Heart left ventricle (tissue), 16 donors: ENCODE measurements around the gene LTF. TPM values are rescaled to one million over a fixed set of nuclear protein-coding genes. Genes with fewer than 3 reads are reported as not detected.

ENCODE experiments used
- ATAC-seq, 4 donors: fragments of 200-7000 bp; cut with Tn5 transposase; one replicate each; pipeline ENCODE4 v1.9.1; 2020 to 2022; ENCODE audit warnings: moderate library complexity in 4 of 4, mild to moderate bottlenecking in 3 of 4, moderate number of reproducible peaks in 1 of 4
- DNase-seq, 5 donors: peaks; one replicate each; pipeline ENCODE4 v3.0.0-alpha.2; 2020
- H3K27ac ChIP-seq, 12 donors: fragments of 200-600 bp; sonication (generic) in 4 of 12; one replicate each; pipeline versions ENCODE4 v1.5.0 to v1.8.0; 2016 to 2022; ENCODE audit warnings: mild to moderate bottlenecking in 2 of 12
- H3K27me3 ChIP-seq, 9 donors: fragments of 200-600 bp; sonication (generic) in 2 of 9; one replicate each; pipeline versions ENCODE4 v1.5.1 to v1.8.0; 2016 to 2022; ENCODE audit warnings: mild to moderate bottlenecking in 3 of 9
- H3K36me3 ChIP-seq, 9 donors: fragments of 200-600 bp; sonication (generic) in 2 of 9; one replicate each; pipeline versions ENCODE4 v1.5.0 to v1.8.0; 2018 to 2022; ENCODE audit warnings: mild to moderate bottlenecking in 2 of 9
- H3K4me1 ChIP-seq, 12 donors: fragments of 200-600 bp; sonication (generic) in 4 of 12; one replicate each; pipeline versions ENCODE4 v1.5.0 to v1.8.0; 2016 to 2022; ENCODE audit warnings: mild to moderate bottlenecking in 3 of 12
- H3K4me3 ChIP-seq, 12 donors: fragments of 200-600 bp; sonication (generic) in 4 of 12; one replicate each; pipeline versions ENCODE4 v1.5.0 to v1.8.0; 2017 to 2022; ENCODE audit warnings: mild to moderate bottlenecking in 9 of 12, moderate library complexity in 4 of 12
- H3K9me3 ChIP-seq, 12 donors: fragments of 200-600 bp; sonication (generic) in 4 of 12; one replicate each; pipeline versions ENCODE4 v1.5.0 to v1.8.0; 2016 to 2022; ENCODE audit warnings: mild to moderate bottlenecking in 1 of 12
- POLR2A ChIP-seq, 2 donors: fragments of 450-650 bp; IDR thresholded peaks; one replicate each; pipeline ENCODE4 v1.6.1; 2017; ENCODE audit warnings: antibody characterized with exemption in 2 of 2, mild to moderate bottlenecking in 2 of 2, moderate library complexity in 2 of 2
- WGBS, 4 donors: extraction: QIAGEN DNeasy Blood & Tissue Kit in 2 of 4; methylation state at CpG; one replicate each; pipeline versions ENCODE4 v1.1.5 to v1.1.7; 2013 to 2018; 5-methylcytosine and 5-hydroxymethylcytosine counted together
- intact Hi-C, 10 donors: fragments of 100-400 bp; cut with DNase I; formaldehyde crosslinking; loops; one replicate each; pipeline versions ENCODE4 v1.11.1 to v1.14.2; 2022
- polyA plus RNA-seq, 2 donors: library from polyadenylated mRNA; stranded (reverse); fragments of 200-250 nt; gene quantifications; one replicate each; pipeline ENCODE4 v1.2.3, GENCODE V29; 2013
- total RNA-seq, 9 donors: library from RNA; depleted of rRNA in 2 of 9; stranded (reverse); fragments of >200 nt in 2 of 9; fragmentation: NEBNext Ultra II Directional in 3 of 9; extraction: Animal tissue kit (Norgen Biotek cat#: 25700) in 3 of 9; gene quantifications; one replicate each; pipeline versions ENCODE4 v1.1.0 to v1.2.4, GENCODE V29; 2016 to 2023
- TF ChIP-seq, protein P1 (sequence below), 12 donors: fragments of 200-600 bp; sonication (generic) in 4 of 12; IDR thresholded peaks; one replicate each; pipeline versions ENCODE4 v1.5.0 to v1.8.0; 2018 to 2022; ENCODE audit warnings: antibody characterized with exemption in 12 of 12, mild to moderate bottlenecking in 5 of 12
- donor health status: ischemic (EF 13 %, LVEDD 7.1; RV severe dilation, severe dysfunction).
- donor health status: healthy with polysubstance abuse.
- donor health status: DM: no; HTN: yes; CAD: no.
- donor health status: DM: no; HTN: no; CAD: no.
- donor health status: ischemic (EF 25% LVEDD 6.9; RV normal size, moderate dysfunction).
- donor health status: ischemic (EF 25% LVEDD 5.7; RV mildly dilated, moderate dysfunction).
- donor health status: healthy.
- donor health status: DM: yes; HTN: yes; CAD: no.
- donor health status: ischemic (EF 35%, LVEDD 5.7; RV mildly dilated, moderate dysfunction).
- donor health status: nonischemic (EF 11% LVEDD 7.7; RV severe dilation, severe dysfunction).
- donor health status: DM: yes; HTN: yes; CAD: no.
- donor health status: PGD.
- donor health status: ischemic (EF 29% LVEDD 5.4; RV normal size, mild dysfunction).
- donor health status: nonischemic (EF 23%, LVEDD 6.1; RV moderate dilation, normal function).

Gene LTF
- total and polyA plus RNA-seq, 11 donors, result 1.6 to 10.6 (median 3.0) TPM

DNA sequence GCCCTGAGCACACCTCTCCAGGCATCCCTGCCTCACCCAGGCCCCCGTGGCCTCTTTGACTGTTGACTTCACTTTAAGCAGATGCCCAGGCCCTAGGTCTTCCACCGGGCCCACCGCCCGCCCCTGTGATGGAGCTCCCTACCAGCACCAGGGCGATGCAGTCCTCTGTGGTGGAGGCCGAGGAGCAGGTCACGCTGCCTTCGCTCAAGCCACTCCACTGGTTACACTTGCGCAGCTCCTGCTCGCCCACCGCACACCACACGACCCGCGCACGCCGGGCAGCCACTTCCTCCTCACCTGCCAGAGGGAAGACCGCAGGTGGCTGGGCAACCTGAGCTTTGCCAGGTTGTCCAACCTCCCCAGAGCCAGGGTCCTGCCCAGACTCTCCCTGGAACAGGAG, 16.0 kb downstream of the LTF start:
- Histone ChIP-seq H3K4me3 (no peak overlapping the region), H3K36me3 (peaks cover 0 to 4% (median 0%) of the 10 kb centered on the region in 9 donors), H3K27me3 (no peaks in the 10 kb centered on the region), H3K27ac (no peak overlapping the region), H3K9me3 (no peaks in the 10 kb centered on the region), H3K4me1 (peaks cover 0 to 9% (median 0%) of the 10 kb centered on the region in 12 donors)
- intact Hi-C loops, result loop anchor here in 2 of 10 donors (10.0 kb wide), 2 partner anchors 74 to 364 kb away; partner anchors contain the start of gene CCR5 (in 1 of the 2)
- TF ChIP-seq, protein P1, sequence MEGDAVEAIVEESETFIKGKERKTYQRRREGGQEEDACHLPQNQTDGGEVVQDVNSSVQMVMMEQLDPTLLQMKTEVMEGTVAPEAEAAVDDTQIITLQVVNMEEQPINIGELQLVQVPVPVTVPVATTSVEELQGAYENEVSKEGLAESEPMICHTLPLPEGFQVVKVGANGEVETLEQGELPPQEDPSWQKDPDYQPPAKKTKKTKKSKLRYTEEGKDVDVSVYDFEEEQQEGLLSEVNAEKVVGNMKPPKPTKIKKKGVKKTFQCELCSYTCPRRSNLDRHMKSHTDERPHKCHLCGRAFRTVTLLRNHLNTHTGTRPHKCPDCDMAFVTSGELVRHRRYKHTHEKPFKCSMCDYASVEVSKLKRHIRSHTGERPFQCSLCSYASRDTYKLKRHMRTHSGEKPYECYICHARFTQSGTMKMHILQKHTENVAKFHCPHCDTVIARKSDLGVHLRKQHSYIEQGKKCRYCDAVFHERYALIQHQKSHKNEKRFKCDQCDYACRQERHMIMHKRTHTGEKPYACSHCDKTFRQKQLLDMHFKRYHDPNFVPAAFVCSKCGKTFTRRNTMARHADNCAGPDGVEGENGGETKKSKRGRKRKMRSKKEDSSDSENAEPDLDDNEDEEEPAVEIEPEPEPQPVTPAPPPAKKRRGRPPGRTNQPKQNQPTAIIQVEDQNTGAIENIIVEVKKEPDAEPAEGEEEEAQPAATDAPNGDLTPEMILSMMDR (IDR thresholded peaks at IDR 0.05), result no peak
- TF ChIP-seq POLR2A (IDR thresholded peaks at IDR 0.05), result no peak
- 92 to 96% (median 94%) methylated on average over 17 of the region's 17 CpGs for WGBS, 4 donors
- DNase-seq (no peak), ATAC-seq (peak in 1 of 4 donors; percentile 27)

DNA sequence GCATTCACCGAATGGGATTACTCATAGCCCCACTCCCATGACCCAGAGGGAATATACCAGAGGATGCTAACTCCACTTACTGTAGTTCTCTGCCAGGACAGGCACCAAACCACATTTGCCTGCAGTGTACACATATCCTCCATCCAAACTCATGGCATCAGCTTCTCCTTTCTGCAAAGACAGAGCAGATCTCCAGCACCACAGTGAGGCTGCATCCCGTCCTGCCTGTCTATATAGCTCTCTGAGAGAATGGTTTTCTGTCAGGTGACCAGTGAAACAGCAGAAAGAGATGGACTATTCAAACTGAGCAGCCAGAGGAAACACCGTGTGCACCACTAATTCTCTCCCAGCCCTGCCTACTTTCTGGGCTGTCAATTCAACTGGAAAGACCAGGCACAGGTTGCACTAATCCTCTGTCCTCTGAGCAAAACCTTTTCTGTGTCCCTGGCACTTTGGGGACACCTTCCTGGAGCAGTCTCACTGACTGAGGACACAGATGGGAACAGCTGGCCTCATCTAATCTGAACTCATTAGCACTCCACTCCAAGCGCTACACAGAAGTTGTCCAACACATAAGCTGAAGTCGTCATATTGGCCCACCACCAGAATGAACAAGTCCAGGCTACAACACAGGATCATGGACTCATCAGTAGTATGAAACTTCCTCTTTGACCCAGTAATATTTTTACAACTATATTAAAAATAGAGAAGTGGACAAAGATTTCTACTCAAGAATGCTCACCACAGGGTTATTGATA, 17.3 kb downstream of the LTF start:
- Histone ChIP-seq H3K27me3 (no peaks in the 10 kb centered on the region), H3K36me3 (peaks cover 0 to 4% (median 0%) of the 10 kb centered on the region in 9 donors), H3K27ac (no peak overlapping the region), H3K4me1 (peaks cover 0 to 9% (median 0%) of the 10 kb centered on the region in 12 donors), H3K9me3 (no peaks in the 10 kb centered on the region), H3K4me3 (no peak overlapping the region)
- no peak for TF ChIP-seq POLR2A (IDR thresholded peaks at IDR 0.05)
- TF ChIP-seq, protein P1 (IDR thresholded peaks at IDR 0.05), result no peak
- DNase-seq (no peak), ATAC-seq (peak in 3 of 4 donors; percentile 48 to 57 (median 55))
- 32 to 50% (median 43%) methylated on average over 5 of the region's 5 CpGs for WGBS, 4 donors
- intact Hi-C loops, result loop anchor here in 2 of 10 donors (10.0 kb wide), 2 partner anchors 73 to 363 kb away; partner anchors contain the start of gene CCR5 (in 1 of the 2)

DNA sequence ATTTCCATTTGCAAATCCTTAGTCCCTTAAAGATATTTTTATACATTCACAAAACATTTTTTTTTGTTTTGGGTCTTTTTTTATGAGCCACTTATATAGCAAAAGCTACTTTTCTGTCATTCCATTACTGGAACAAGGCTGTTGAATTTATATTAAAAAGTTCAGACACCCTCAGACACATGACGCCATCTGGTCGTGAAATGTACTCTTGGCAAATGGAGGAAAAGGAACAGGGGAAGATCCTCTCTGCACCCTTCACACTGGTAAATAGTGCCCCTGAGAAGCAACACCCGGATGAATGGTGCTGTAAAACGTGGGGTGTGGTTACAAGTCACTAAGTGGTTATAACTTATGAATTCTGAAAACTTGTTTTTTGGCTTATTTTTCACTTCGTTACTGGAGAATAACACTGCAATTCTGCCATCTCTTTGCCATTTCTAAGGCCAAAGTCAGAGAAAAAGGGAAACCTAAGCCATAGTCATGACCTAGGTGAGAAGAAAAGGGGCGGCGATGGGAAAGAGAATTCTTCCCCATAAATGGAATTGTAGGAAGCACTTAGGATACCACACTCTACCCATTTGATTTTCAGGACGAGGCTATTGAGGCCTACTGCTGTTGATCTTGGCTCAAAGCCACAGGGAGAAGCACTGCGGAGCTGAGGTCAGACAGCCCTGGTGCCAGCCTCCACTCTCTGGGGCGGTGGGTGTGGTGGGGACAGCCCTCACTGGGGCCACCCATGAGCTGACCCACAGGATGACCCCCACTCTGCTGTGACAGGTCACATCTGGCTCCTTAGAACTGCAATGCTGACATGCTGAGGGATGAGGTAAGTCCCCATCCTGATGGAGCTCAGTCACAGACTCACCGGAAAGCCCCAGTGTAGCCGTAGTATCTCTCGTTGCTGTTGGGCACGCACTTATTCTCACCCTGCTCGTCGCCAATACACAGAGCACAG, 21.9 kb downstream of the LTF start:
- H3K4me3 ChIP-seq, result no peak overlapping the region
- DNase-seq (no peak), ATAC-seq (peak in 1 of 4 donors; percentile 16)
- H3K4me1 ChIP-seq, result peaks cover 0 to 11% (median 0%) of the 10 kb centered on the region in 12 donors
- H3K27ac ChIP-seq, result no peak overlapping the region
- peaks cover 0 to 23% (median 0%) of the 10 kb centered on the region in 9 donors for H3K36me3 ChIP-seq
- no peaks in the 10 kb centered on the region for H3K27me3 ChIP-seq
- no peaks in the 10 kb centered on the region for H3K9me3 ChIP-seq
- intact Hi-C loops, result loop anchor here in 2 of 10 donors (5.0 to 10.0 kb wide), 3 partner anchors 68 to 358 kb away; partner anchors contain the start of gene CCR5 (in 1 of the 2)
- WGBS, 4 donors, result 53 to 77% (median 65%) methylated on average over 16 of the region's 16 CpGs
- TF ChIP-seq, protein P1 (IDR thresholded peaks at IDR 0.05), result peak in 5 of 12 donors; percentile 37 to 69 (median 51)
- no peak for TF ChIP-seq POLR2A (IDR thresholded peaks at IDR 0.05)
